K562 (cell line): ENCODE data around the gene ZNF627. TPM values are rescaled to one million over a fixed set of nuclear protein-coding genes. Genes with fewer than 3 reads are reported as not detected.

Experiments used
- ATAC-seq: fragments of 200-7000 bp; cut with Tn5 transposase; 3 replicates; pipeline ENCODE4 v1.9.1; 2020; ENCODE audit warnings: moderate library complexity
- BruUV-seq: library from RNA; stranded (reverse); fragments of 400-500 nt; replicated peaks from 2 replicates; lab custom pipeline; 2021; lab: Mats Ljungman, UMichigan
- CTCF ChIA-PET: fragments of 300-600 bp; formaldehyde crosslinking; extraction: SDS; loops from one replicate; lab custom pipeline; 2021; ENCODE audit warnings: low intra/inter-chr PET ratio; lab: Yijun Ruan, JAX
- POLR2A ChIA-PET: fragments of 300-600, 350-650 bp; sonication (Branson Sonifier 250); formaldehyde crosslinking; extraction: SDS; loops from one replicate; lab custom pipeline; 2021; ENCODE audit warnings: antibody characterized with exemption, inconsistent platforms; lab: Yijun Ruan, JAX
- DNase-seq, 4 experiments: peaks; one replicate each; pipeline versions ENCODE4 v3.0.0 to v3.0.0-alpha.2; 2011 to 2018; ENCODE audit warnings: low spot score in 3 of 4, mixed read lengths in 3 of 4; ENCODE audit errors: extremely low read depth in 1 of 4
- FAIRE-seq: peaks from 2 replicates; lab custom pipeline; 2011; peaks lifted over from hg19 to GRCh38; lab: Jason Lieb, UNC
- H2AFZ ChIP-seq: 2 replicates; pipeline ENCODE4 v1.6.0; 2011; ENCODE audit warnings: low read depth, low read length, control low read depth, inconsistent platforms
- H3K27ac ChIP-seq: fragments of 200-600 bp; 3 replicates; pipeline ENCODE4 v1.8.0; 2011; ENCODE audit warnings: low read depth, mild to moderate bottlenecking, control low read depth, inconsistent platforms, low read length, moderate library complexity, mixed read lengths; ENCODE audit errors: extremely low read depth
- H3K27me3 ChIP-seq, 2 experiments: fragments of 300-600 bp in 1 of 2; 2 replicates in 1 of 2; 3 replicates in 1 of 2; pipeline versions ENCODE4 v1.6.0 to v1.8.0; 2011; ENCODE audit warnings: inconsistent platforms in 2 of 2, low read length in 2 of 2, mild to moderate bottlenecking in 1 of 2, mixed read lengths in 1 of 2, moderate library complexity in 1 of 2; ENCODE audit not compliant: control insufficient read depth in 2 of 2, insufficient read depth in 2 of 2
- H3K36me3 ChIP-seq: fragments of 300-600 bp; 3 replicates; pipeline ENCODE4 v1.8.0; 2011; ENCODE audit warnings: mild to moderate bottlenecking, low read length, inconsistent platforms; ENCODE audit not compliant: control insufficient read depth, insufficient read depth
- H3K4me1 ChIP-seq, 2 experiments: fragments of 200-600 bp in 1 of 2; replicated peaks in 1 of 2; 2 replicates in 1 of 2; 3 replicates in 1 of 2; pipeline versions ENCODE4 v1.5.1 to v1.8.0; 2011; ENCODE audit warnings: inconsistent platforms in 2 of 2, low read length in 2 of 2, mild to moderate bottlenecking in 1 of 2, mixed read lengths in 1 of 2, moderate library complexity in 1 of 2; ENCODE audit not compliant: control insufficient read depth in 2 of 2, insufficient read depth in 2 of 2
- H3K4me2 ChIP-seq: 2 replicates; pipeline ENCODE4 v1.6.1; 2011; ENCODE audit warnings: low read length, control low read depth, inconsistent platforms, mixed read lengths; ENCODE audit not compliant: insufficient read depth
- H3K4me3 ChIP-seq: fragments of 200-600 bp; sonication (generic), shearing (Covaris generic); 2 replicates; pipeline ENCODE4 v1.5.1; 2016; ENCODE audit warnings: control low read depth, inconsistent platforms
- H3K79me2 ChIP-seq: fragments of 200-600 bp; 3 replicates; pipeline ENCODE4 v1.8.0; 2011; ENCODE audit warnings: low read length, inconsistent platforms; ENCODE audit not compliant: control insufficient read depth, insufficient read depth
- H3K9ac ChIP-seq, 2 experiments: 2 replicates each; pipeline versions ENCODE4 v1.6.0 to v1.6.1; 2011; ENCODE audit warnings: low read depth in 2 of 2, low read length in 2 of 2, control low read depth in 1 of 2, inconsistent platforms in 1 of 2, mild to moderate bottlenecking in 1 of 2, mixed read lengths in 1 of 2; ENCODE audit not compliant: insufficient read depth in 1 of 2
- H3K9me1 ChIP-seq: one replicate; pipeline ENCODE4 v1.6.0; 2011; ENCODE audit warnings: inconsistent platforms, mild to moderate bottlenecking, low read length, moderate library complexity; ENCODE audit not compliant: control insufficient read depth, insufficient read depth
- H3K9me3 ChIP-seq: replicated peaks from 2 replicates; pipeline ENCODE4 v1.5.1; 2011; ENCODE audit warnings: low read depth, low read length, inconsistent platforms; ENCODE audit not compliant: control insufficient read depth, insufficient read depth
- H4K20me1 ChIP-seq: replicated peaks from 2 replicates; pipeline ENCODE4 v1.6.1; 2011; ENCODE audit warnings: low read length, inconsistent platforms, mixed read lengths; ENCODE audit not compliant: control insufficient read depth, insufficient read depth
- ELF4 ChIP-seq: fragments of 450-650 bp; formaldehyde crosslinking; IDR thresholded peaks from 2 replicates; pipeline ENCODE4 v1.4.0; 2022; ENCODE audit warnings: missing genetic modification characterization
- MGA ChIP-seq: fragments of 450-650 bp; IDR thresholded peaks from 2 replicates; pipeline ENCODE4 v1.6.1; 2016; ENCODE audit warnings: mild to moderate bottlenecking, moderate library complexity
- RBM25 ChIP-seq: fragments of 200-400 bp; formaldehyde crosslinking; IDR thresholded peaks from 2 replicates; pipeline ENCODE4 v1.6.1; 2018; ENCODE audit warnings: low read length, low read depth, moderate library complexity; ENCODE audit not compliant: severe bottlenecking
- RHOXF2B ChIP-seq: fragments of 250-450 bp; sonication (Bioruptor Pico); conservative IDR thresholded peaks from 2 replicates; pipeline ENCODE4 v1.5.1; 2021
- SLC30A9 ChIP-seq: fragments of 250-450 bp; sonication (Bioruptor Pico); IDR thresholded peaks from 2 replicates; pipeline ENCODE4 v1.8.0; 2022; ENCODE audit warnings: mild to moderate bottlenecking, moderate library complexity
- ZNF766 ChIP-seq: fragments of 200-800 bp; sonication (Bioruptor generic); conservative IDR thresholded peaks from 2 replicates; pipeline ENCODE4 v1.6.1; 2016; ENCODE audit warnings: missing genetic modification characterization, missing compliant biosample characterization
- WGBS: fragments of 100-300 bp; shearing (Covaris generic); methylation state at CpG from one replicate; pipeline ENCODE4 v1.1.6; 2016; ENCODE audit warnings: low coverage, mixed read lengths; ENCODE audit not compliant: insufficient coverage; ENCODE audit errors: missing lambda C conversion rate; 5-methylcytosine and 5-hydroxymethylcytosine counted together
- in situ Hi-C: fragments of 300-500 bp; cut with MboI; formaldehyde crosslinking; loops from 4 replicates; pipeline ENCODE4 v1.15.0; 2018; ENCODE audit warnings: inconsistent platforms, mixed read lengths
- intact Hi-C: fragments of 100-400 bp; cut with micrococcal nuclease; formaldehyde crosslinking; loops from 2 replicates; pipeline ENCODE4 v1.14.2; 2022
- polyA plus RNA-seq, 8 experiments: library from polyadenylated mRNA; depleted of rRNA in 4 of 8; stranded (reverse) in 5 of 8; unstranded in 3 of 8; fragments of >200 nt; fragmentation: Nextera tagmentation in 2 of 8; fragmentation: Illumina TruSeq in 1 of 8; extraction: Ambion mirVana in 2 of 8; extraction: Trizol in 1 of 8; gene quantifications; 2 replicates each; pipeline versions ENCODE4 v1.2.1 to v1.2.3, GENCODE V29; 2011 to 2014; ENCODE audit warnings: inconsistent platforms in 1 of 8, missing spikeins in 1 of 8
- total RNA-seq, 7 experiments: library from RNA; depleted of rRNA in 6 of 7; stranded (reverse); fragments of >200 nt in 6 of 7; fragmentation: Illumina TruSeq in 2 of 7; extraction: Trizol in 2 of 7; gene quantifications; 2 replicates each; pipeline versions ENCODE4 v1.2.1 to v1.2.3, GENCODE V29; 2011 to 2021; ENCODE audit warnings: low replicate concordance in 1 of 7
- TF ChIP-seq, protein P1 (sequence below), 2 experiments: fragments of 450-650 bp in 1 of 2; IDR thresholded peaks; 2 replicates each; pipeline ENCODE4 v1.6.1; 2011 to 2017; ENCODE audit warnings: low read depth in 2 of 2, antibody characterized with exemption in 1 of 2, borderline replicate concordance in 1 of 2, low read length in 1 of 2, mild to moderate bottlenecking in 1 of 2, mixed read lengths in 1 of 2; ENCODE audit not compliant: control insufficient read depth in 1 of 2

The ZNF627 gene
- total and polyA plus RNA-seq, 9 of the 15 experiments (the other 6 are each of a cell fraction or from before 2014, with no cell fraction given), result 6.4 to 19.9 (median 10.6) TPM

DNA sequence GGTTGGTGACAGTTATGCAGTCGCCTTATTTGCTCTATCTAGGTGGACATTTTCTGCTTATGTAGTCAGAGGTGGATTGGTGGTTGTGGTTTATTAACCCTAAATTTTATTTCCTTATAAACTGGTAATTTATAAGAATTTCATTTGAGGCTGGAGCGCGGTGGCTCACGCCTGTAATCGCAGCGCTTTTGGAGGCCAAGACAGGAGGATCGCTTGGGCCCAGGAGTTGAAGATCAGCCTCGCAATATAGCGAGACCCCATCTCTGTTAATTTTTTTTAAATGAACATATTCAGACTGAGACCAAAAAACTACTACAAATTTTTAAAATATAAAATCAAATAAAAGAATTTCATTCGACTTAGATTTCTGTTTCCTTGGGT, 810 bp downstream of the ZNF627 start:
- Histone ChIP-seq H3K27ac (peak overlapping the region; percentile 97), H3K4me2 (peak overlapping the region; percentile 88), H4K20me1 (no peaks in the 10 kb centered on the region), H3K9me3 (peaks cover 5% of the 10 kb centered on the region; the same call in 1 of the 2 replicates), H3K4me3 (peak overlapping the region; percentile 89), H3K9me1 (no peaks in the 10 kb centered on the region), H3K36me3 (peaks cover 27% of the 10 kb centered on the region), H3K79me2 (peaks cover 55% of the 10 kb centered on the region), H3K27me3 (no peaks in the 10 kb centered on the region), H2AFZ (peak overlapping the region; percentile 96), H3K4me1 (peaks cover 7 to 15% of the 10 kb centered on the region in 2 experiments), H3K9ac (peak overlapping the region; percentile 96 to 98)
- 7% methylated on average over 10 of the region's 10 CpGs for WGBS
- in situ Hi-C loops, result no loop called here
- TSS peak; percentile 64 for BruUV-seq
- POLR2A ChIA-PET, result interaction anchor here (0.6 to 0.7 kb wide), 4 partner anchors 24 to 171 kb away, joined by 3 to 5 read pairs (median 4); no protein-coding TSS in a partner anchor
- FAIRE-seq (no peak), ATAC-seq (no peak), DNase-seq (peak in 1 of 4 experiments; percentile 33)
- CTCF ChIA-PET, result interaction anchor here (1.1 kb wide), 1 partner anchor 38 kb away, joined by 3 read pairs; no protein-coding TSS in a partner anchor
- intact Hi-C loops, result no loop called here
- TF ChIP-seq ZNF766 (CRISPR knock-in tag) (0 out of 2 replicates have a peak, but pooled peaks have one; percentile 7), RBM25 (peak; percentile 44), ELF4 (CRISPR knock-in tag) (no peak), SLC30A9 (no peak), RHOXF2B (no peak), MGA (0 out of 2 replicates have a peak, but pooled peaks have one; percentile 23)
- TF ChIP-seq, protein P1, sequence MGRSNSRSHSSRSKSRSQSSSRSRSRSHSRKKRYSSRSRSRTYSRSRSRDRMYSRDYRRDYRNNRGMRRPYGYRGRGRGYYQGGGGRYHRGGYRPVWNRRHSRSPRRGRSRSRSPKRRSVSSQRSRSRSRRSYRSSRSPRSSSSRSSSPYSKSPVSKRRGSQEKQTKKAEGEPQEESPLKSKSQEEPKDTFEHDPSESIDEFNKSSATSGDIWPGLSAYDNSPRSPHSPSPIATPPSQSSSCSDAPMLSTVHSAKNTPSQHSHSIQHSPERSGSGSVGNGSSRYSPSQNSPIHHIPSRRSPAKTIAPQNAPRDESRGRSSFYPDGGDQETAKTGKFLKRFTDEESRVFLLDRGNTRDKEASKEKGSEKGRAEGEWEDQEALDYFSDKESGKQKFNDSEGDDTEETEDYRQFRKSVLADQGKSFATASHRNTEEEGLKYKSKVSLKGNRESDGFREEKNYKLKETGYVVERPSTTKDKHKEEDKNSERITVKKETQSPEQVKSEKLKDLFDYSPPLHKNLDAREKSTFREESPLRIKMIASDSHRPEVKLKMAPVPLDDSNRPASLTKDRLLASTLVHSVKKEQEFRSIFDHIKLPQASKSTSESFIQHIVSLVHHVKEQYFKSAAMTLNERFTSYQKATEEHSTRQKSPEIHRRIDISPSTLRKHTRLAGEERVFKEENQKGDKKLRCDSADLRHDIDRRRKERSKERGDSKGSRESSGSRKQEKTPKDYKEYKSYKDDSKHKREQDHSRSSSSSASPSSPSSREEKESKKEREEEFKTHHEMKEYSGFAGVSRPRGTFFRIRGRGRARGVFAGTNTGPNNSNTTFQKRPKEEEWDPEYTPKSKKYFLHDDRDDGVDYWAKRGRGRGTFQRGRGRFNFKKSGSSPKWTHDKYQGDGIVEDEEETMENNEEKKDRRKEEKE (IDR thresholded peaks at IDR 0.05; ENCODE audit: borderline replicate concordance in 1 of 2, control insufficient read depth in 1 of 2, low read depth in 2 of 2, low read length in 1 of 2), result 0 out of 4 replicates have a peak, but pooled peaks of 1 of the 2 experiments have one; percentile 24
